HG02870 (cell line): ENCODE results near the gene RAD51B.
A peak's percentile ranks its signal among the peaks of the same experiment; 100 is the strongest.

Experiments
- ATAC-seq: cut with Tn5 transposase; IDR thresholded peaks from one replicate; pipeline ENCODE4 v1.9.1; 2021; ENCODE audit warnings: mild to moderate bottlenecking, moderate library complexity; ENCODE audit not compliant: unreplicated experiment

Gene RAD51B

GRCh38 chr14:68343534-68344118 is 524.0 kb downstream of the RAD51B start:
- ATAC-seq = no peak

- ATAC-seq = no peak
These were observed 526.2 kb downstream of the RAD51B start for GRCh38 chr14:68345738-68346137.

GRCh38 chr14:68346556-68347343 is 527.2 kb downstream of the RAD51B start:
- no peak for ATAC-seq

GRCh38 chr14:68349900-68350629 is 530.5 kb downstream of the RAD51B start:
- ATAC-seq = no peak

GRCh38 chr14:68355415-68355814 is 535.8 kb downstream of the RAD51B start:
- no peak for ATAC-seq

GRCh38 chr14:68357777-68358176 is 538.2 kb downstream of the RAD51B start:
- ATAC-seq = no peak

- ATAC-seq = no peak
These were observed 538.9 kb downstream of the RAD51B start for GRCh38 chr14:68358500-68358899.

- no peak for ATAC-seq
These were observed 539.6 kb downstream of the RAD51B start for GRCh38 chr14:68359022-68359836.

- no peak for ATAC-seq
These were observed 540.4 kb downstream of the RAD51B start for GRCh38 chr14:68359837-68360552.

GRCh38 chr14:68361231-68361630 is 541.7 kb downstream of the RAD51B start:
- no peak for ATAC-seq

- ATAC-seq = no peak
These were observed 543.3 kb downstream of the RAD51B start for GRCh38 chr14:68362846-68363245.

GRCh38 chr14:68363466-68363842 is 543.9 kb downstream of the RAD51B start:
- no peak for ATAC-seq

- no peak for ATAC-seq
These were observed 544.5 kb downstream of the RAD51B start for GRCh38 chr14:68363843-68364767.

- ATAC-seq = no peak
These were observed 545.2 kb downstream of the RAD51B start for GRCh38 chr14:68364792-68365192.

GRCh38 chr14:68365228-68365627 is 545.6 kb downstream of the RAD51B start:
- ATAC-seq = no peak

GRCh38 chr14:68366656-68367055 is 547.1 kb downstream of the RAD51B start:
- ATAC-seq = no peak

- ATAC-seq = no peak
These were observed 548.0 kb downstream of the RAD51B start for GRCh38 chr14:68367536-68367935.

- ATAC-seq = no peak
These were observed 549.3 kb downstream of the RAD51B start for GRCh38 chr14:68368850-68369249.

- ATAC-seq = peak; percentile 56
These were observed 549.9 kb downstream of the RAD51B start for GRCh38 chr14:68369281-68370056.
